ENCODE measurements around the gene CDC6.
A peak's percentile ranks its signal among the peaks of the same experiment; 100 is the strongest.

DNA sequence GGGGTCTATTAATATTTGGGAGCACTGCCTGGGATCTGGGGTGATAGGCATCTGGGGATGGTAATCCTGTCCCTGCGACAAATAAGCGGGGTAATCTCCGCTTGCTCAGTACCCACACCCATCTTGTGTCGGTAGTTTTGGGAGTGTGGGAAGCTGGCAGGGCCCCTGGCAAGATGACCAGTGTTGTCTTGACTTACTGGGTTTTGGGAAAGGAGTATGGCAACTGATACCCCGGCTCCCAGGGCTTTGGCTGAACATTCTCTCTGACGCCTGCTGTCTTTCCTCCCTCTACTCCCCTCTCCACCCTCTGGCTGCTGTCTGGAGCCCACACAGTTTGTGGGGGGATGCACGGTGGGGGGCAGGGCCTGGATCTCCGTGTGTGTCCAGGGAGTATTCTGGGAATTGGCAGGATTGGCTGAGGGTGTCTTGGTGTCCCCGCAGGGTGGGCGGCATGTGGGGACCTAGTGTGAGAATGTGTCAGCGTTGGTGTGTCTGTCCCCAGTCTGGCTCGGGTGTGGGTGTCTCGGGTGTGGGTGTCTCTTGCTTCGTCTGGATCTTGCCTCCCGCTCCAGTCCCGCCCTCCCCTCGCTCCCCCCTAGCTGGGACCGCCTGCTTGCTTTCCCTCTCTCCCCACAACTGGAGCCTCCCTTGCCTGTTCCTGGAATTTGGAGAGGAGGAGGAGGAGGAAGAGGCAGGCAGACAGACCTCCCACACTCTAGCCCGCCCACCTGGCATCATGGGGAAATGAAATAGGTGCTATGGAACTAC is 33.3 kb downstream of the CDC6 start:
- TF ChIP-seq, protein P1, sequence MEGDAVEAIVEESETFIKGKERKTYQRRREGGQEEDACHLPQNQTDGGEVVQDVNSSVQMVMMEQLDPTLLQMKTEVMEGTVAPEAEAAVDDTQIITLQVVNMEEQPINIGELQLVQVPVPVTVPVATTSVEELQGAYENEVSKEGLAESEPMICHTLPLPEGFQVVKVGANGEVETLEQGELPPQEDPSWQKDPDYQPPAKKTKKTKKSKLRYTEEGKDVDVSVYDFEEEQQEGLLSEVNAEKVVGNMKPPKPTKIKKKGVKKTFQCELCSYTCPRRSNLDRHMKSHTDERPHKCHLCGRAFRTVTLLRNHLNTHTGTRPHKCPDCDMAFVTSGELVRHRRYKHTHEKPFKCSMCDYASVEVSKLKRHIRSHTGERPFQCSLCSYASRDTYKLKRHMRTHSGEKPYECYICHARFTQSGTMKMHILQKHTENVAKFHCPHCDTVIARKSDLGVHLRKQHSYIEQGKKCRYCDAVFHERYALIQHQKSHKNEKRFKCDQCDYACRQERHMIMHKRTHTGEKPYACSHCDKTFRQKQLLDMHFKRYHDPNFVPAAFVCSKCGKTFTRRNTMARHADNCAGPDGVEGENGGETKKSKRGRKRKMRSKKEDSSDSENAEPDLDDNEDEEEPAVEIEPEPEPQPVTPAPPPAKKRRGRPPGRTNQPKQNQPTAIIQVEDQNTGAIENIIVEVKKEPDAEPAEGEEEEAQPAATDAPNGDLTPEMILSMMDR (tag by site-specific recombination; IDR thresholded peaks at IDR 0.05): no peak
- TF ChIP-seq ZNF311 (tag by site-specific recombination; IDR thresholded peaks at IDR 0.05; ENCODE audit: borderline replicate concordance) (no peak), ZNF350 (tag by site-specific recombination; IDR thresholded peaks at IDR 0.05) (no peak), ZNF747 (tag by site-specific recombination; IDR thresholded peaks at IDR 0.05) (no peak)
- TF ChIP-seq, protein P2, sequence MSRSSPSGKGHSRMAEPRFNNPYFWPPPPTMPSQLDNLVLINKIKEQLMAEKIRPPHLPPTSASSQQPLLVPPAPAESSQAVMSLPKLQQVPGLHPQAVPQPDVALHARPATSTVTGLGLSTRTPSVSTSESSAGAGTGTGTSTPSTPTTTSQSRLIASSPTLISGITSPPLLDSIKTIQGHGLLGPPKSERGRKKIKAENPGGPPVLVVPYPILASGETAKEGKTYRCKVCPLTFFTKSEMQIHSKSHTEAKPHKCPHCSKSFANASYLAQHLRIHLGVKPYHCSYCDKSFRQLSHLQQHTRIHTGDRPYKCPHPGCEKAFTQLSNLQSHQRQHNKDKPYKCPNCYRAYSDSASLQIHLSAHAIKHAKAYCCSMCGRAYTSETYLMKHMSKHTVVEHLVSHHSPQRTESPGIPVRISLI (tag by site-specific recombination; IDR thresholded peaks at IDR 0.05): no peak
- TF ChIP-seq, protein P3, sequence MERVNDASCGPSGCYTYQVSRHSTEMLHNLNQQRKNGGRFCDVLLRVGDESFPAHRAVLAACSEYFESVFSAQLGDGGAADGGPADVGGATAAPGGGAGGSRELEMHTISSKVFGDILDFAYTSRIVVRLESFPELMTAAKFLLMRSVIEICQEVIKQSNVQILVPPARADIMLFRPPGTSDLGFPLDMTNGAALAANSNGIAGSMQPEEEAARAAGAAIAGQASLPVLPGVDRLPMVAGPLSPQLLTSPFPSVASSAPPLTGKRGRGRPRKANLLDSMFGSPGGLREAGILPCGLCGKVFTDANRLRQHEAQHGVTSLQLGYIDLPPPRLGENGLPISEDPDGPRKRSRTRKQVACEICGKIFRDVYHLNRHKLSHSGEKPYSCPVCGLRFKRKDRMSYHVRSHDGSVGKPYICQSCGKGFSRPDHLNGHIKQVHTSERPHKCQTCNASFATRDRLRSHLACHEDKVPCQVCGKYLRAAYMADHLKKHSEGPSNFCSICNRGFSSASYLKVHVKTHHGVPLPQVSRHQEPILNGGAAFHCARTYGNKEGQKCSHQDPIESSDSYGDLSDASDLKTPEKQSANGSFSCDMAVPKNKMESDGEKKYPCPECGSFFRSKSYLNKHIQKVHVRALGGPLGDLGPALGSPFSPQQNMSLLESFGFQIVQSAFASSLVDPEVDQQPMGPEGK (tag by site-specific recombination; IDR thresholded peaks at IDR 0.05): peak; percentile 39

Measured in HEK293 (cell line).